IPS DF 4.7 (cell line): ENCODE results near the gene LAMA2.

ENCODE experiments used
- DNase-seq: peaks from one replicate; pipeline ENCODE4 v3.0.0-alpha.2; 2013; ENCODE audit warnings: low spot score; ENCODE audit errors: extremely low read depth

LAMA2 gene

GRCh38 chr6:129359811-129360681 lies 477.1 kb downstream of the LAMA2 start:
- no peak for DNase-seq

GRCh38 chr6:129360682-129360955 lies 477.7 kb downstream of the LAMA2 start:
- DNase-seq: no peak

- no peak for DNase-seq
These were observed 481.1 kb downstream of the LAMA2 start for GRCh38 chr6:129364037-129364436.

- no peak for DNase-seq
These were observed 481.8 kb downstream of the LAMA2 start for GRCh38 chr6:129364767-129365166.

- DNase-seq: no peak
These were observed 485.1 kb downstream of the LAMA2 start for GRCh38 chr6:129368076-129368475.

- no peak for DNase-seq
These were observed 486.0 kb downstream of the LAMA2 start for GRCh38 chr6:129368970-129369369.

- DNase-seq: no peak
These were observed 486.8 kb downstream of the LAMA2 start for GRCh38 chr6:129369737-129370136.

- no peak for DNase-seq
These were observed 487.5 kb downstream of the LAMA2 start for GRCh38 chr6:129370268-129370916.

GRCh38 chr6:129381885-129382284 lies 498.9 kb downstream of the LAMA2 start:
- no peak for DNase-seq

GRCh38 chr6:129382916-129383315 lies 500.0 kb downstream of the LAMA2 start:
- DNase-seq: no peak

- DNase-seq: no peak
These were observed 502.2 kb downstream of the LAMA2 start for GRCh38 chr6:129385117-129385516.

- DNase-seq: no peak
These were observed 508.0 kb downstream of the LAMA2 start for GRCh38 chr6:129390900-129391299.

- no peak for DNase-seq
These were observed 510.7 kb downstream of the LAMA2 start for GRCh38 chr6:129393654-129394053.

- DNase-seq: no peak
These were observed 515.8 kb downstream of the LAMA2 start for GRCh38 chr6:129398764-129399163.

GRCh38 chr6:129402244-129402643 lies 519.3 kb downstream of the LAMA2 start:
- DNase-seq: no peak

- DNase-seq: no peak
These were observed 528.2 kb downstream of the LAMA2 start for GRCh38 chr6:129411092-129411491.

- DNase-seq: no peak
These were observed 533.5 kb downstream of the LAMA2 start for GRCh38 chr6:129416337-129416990.

- DNase-seq: no peak
These were observed 534.6 kb downstream of the LAMA2 start for GRCh38 chr6:129417416-129418086.

- no peak for DNase-seq
These were observed 536.4 kb downstream of the LAMA2 start for GRCh38 chr6:129419324-129419723.

GRCh38 chr6:129426343-129426742 lies 543.4 kb downstream of the LAMA2 start:
- no peak for DNase-seq

- DNase-seq: no peak
These were observed 547.0 kb downstream of the LAMA2 start for GRCh38 chr6:129429956-129430355.

- DNase-seq: no peak
These were observed 549.8 kb downstream of the LAMA2 start for GRCh38 chr6:129432738-129433137.
